GM18951 (cell line): ENCODE data around the gene NRXN3.

Experiments used
- POLR2A ChIP-seq: IDR thresholded peaks from 4 replicates; pipeline ENCODE4 v1.6.1; 2011; ENCODE audit warnings: mild to moderate bottlenecking; ENCODE audit not compliant: insufficient read length, insufficient read depth; ENCODE audit errors: extremely low read depth
- in situ Hi-C: fragments of 300-500 bp; cut with MboI; formaldehyde crosslinking; loops from one replicate; pipeline ENCODE4 v1.12.0; 2022; ENCODE audit warnings: low sequenced_read_pairs, mixed read lengths, inconsistent platforms; ENCODE audit not compliant: unreplicated experiment

NRXN3 gene

DNA sequence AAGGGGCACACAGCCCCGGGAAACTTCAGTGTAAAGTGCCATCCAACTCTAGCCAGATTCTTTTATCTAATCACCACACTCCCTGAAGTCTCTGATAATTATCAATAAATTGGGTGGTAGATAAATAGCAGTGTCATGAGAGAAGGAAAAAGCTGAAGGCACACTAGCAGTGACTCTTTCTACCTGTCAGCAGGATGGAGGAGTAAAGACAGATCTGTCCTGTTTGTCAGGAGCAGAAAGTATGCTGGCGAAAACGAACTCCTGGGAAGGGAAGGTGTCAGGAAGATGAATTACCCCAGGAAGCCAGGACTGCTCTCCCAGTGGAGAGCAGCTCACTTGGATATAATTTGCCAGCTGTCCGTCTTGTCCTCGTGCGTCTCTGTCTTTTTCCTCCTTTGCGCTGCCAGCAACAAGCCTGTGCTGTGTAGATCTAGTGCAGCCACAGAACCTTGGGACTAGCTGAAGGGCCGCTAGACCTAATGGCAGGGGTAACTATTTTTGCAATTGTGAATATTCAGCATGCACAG, 1059.3 kb downstream of the NRXN3 start:
- no peak for TF ChIP-seq POLR2A
- in situ Hi-C loops: no loop called here

DNA sequence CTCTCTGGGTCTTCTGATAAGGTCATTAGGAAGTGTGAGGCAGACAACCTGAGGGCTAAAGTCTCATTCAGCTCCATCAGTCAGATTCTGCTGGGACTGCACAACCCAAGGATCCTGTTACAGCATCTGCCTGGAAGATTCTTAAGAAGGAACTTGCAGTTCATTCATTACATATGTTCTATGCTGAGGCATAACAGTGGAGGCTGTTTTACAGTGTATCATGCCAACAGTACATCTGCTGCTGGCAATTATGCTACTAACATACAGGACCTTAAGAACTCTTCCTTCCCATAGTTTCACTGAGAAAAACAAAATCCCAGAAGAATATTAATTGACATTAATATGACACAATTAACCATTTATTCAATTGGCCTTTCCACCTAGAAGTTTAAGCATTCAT, 1072.5 kb downstream of the NRXN3 start:
- in situ Hi-C loops: no loop called here
- TF ChIP-seq POLR2A: no peak

DNA sequence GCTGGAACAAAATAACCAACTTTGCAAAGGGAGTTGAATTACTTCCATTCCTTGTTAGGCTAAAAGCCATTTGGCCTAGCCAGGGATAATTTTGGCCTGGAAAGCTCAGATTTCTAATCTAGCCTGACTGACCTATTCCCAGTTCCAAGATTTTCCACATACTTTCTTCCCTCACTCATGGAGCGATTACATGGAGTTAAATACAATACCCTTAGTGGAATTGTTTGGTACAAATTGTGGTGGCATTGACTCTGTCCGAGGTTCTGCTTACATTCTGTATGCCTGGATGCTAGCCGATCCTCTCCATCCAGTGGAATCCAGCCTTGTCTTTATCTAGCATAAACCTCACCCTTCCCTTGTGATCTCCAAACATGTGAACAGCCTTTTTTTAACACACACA, 1076.0 kb downstream of the NRXN3 start:
- TF ChIP-seq POLR2A: no peak
- in situ Hi-C loops: no loop called here

DNA sequence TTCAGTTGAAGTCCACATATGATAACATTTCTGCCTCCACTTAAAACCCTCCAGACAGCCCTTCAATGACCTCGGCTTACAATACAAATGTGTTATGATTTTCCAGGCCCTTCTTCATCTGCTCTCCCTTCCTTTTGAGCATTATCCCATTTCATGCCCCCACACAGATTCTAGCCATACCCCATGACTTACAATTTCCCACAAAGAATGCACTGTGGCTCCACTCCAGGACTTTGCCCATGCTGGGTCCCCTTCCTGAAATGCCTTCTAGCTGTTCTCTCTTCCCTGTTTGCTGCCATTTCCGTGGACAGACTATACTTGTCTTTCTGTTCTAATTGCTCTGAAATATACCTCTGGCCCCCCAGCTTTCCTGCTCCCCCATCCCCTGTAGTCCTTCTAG, 1078.0 kb downstream of the NRXN3 start:
- in situ Hi-C loops: no loop called here
- TF ChIP-seq POLR2A: no peak

DNA sequence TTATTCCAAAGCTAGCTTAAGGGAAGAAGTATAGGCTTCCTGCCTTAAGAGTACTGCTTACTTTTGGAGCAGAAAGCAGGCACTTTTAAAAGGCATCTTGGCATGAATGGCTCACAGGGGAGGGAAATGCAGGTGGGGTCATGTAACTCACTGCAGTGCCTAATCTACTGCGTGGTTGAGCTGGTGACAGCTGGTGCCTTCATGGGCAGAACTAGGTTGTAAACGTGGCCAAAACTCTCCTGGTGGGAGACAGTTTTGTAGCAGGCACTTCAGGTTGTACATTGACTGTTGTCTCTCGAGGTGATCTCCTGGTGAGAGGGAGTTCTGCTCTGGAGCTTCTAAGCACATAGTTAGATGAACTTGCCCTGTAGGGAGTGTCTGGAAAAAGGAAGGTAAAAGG, 1078.6 kb downstream of the NRXN3 start:
- in situ Hi-C loops: no loop called here
- no peak for TF ChIP-seq POLR2A

DNA sequence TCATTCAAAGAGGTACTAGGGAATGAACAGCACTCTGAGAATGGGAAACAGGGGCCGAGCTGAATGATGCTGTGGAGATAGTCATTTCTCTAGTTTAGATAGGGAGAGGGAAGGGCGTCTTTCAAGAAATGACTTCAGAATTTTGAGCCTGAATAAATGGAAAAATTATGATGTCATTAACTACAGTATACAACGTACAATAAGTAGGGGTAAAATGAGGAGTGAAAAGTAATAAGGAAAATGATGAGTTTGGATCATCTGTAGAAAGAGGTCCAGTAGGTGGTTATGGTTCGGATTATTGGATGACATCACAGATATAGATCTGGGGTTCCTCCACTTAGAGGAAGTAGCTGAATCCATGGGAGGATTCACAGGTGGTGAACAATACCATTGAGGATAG, 1081.1 kb downstream of the NRXN3 start:
- TF ChIP-seq POLR2A: no peak
- in situ Hi-C loops: no loop called here

DNA sequence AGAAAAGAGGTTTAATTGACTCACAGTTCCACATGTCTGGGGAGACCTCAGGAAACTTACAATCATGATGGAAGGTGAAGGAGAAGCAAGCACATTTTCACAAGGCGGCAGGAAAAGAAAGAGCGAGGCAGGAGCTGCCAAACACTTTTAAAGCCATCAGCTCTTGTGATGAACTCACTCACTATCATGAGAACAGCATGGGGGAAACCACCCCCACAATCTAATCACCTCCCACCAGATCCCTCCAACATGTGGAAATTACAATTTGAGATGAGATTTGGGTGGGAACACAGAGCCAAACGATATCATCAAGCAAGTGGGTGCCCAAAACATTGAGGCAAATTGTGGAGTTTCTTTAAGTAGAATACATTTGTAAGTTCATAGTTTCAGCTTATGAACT, 1083.4 kb downstream of the NRXN3 start:
- in situ Hi-C loops: no loop called here

DNA sequence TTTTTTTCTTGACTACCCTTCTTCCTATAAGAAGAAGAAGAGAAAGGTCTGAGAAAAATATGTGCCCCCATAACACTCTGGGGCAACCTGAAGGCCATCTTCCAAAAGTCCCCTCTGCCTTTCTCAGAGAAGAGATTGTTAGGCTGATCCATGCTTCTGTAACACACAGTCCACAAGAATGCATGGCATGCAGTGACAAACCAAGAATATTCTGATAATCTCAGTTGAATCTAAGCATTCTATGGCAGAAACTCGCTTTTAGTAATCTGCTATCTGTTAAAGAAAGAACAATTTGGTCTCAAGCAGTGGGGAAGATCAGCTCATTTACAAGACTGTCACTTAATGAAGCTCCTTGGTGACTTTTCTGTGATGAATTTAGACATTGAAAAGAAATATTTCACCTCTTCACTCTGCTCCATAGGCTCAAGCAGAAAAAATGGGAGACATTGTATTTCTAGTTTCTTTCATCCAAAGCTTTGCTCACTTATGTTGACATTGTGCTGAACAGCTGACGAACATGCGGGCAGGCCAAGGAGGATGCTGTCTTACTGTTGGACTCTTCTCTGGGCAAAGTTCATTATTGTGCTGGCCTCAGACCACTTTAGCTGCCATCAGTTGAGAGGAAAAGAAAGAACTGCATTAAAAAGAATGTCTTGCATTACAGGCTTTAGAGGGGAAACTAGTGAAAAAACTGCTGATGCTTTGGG, 1084.0 kb downstream of the NRXN3 start:
- in situ Hi-C loops: no loop called here
- no peak for TF ChIP-seq POLR2A

More for the DNA sequence above, 1083.4 kb downstream of the NRXN3 start:
- no peak for TF ChIP-seq POLR2A

DNA sequence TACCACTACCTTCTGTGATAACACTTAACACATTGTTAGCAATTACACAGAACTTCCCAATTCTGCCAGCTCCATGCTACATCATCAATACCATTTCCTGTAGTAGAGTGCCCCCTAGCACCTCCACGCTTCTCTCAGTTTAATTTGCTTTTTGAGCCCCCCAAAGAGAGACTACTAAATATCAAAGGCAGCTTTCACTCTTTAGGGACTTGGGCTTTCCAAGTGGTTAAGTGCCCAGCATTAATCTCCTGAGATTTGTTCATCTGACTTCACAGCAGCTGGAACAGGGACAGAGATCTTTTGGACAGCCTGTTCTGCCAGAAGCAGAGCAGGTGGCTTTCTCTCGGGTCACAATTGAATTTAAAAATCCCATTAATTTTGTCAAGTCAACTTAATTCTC, 1086.2 kb downstream of the NRXN3 start:
- in situ Hi-C loops: no loop called here
- no peak for TF ChIP-seq POLR2A

DNA sequence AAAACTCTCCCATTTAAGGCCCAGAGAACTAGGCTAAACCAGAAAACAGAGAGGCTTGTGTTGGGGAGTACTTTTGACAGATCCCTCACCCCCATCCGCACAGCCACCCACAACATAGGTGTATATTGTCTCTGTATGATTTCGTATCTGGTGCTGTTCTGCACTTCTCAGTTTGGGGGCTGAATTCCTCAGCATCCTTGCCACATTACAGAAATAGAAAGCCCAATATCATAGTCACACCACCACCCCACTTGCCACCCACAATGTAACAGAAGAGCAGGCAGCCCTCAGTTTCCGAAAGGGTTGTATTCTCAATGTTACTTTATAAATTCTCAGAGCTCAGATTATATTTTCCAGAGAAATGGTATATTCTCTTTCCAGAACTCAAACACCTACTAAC, 1090.2 kb downstream of the NRXN3 start:
- in situ Hi-C loops: no loop called here
- TF ChIP-seq POLR2A: no peak

DNA sequence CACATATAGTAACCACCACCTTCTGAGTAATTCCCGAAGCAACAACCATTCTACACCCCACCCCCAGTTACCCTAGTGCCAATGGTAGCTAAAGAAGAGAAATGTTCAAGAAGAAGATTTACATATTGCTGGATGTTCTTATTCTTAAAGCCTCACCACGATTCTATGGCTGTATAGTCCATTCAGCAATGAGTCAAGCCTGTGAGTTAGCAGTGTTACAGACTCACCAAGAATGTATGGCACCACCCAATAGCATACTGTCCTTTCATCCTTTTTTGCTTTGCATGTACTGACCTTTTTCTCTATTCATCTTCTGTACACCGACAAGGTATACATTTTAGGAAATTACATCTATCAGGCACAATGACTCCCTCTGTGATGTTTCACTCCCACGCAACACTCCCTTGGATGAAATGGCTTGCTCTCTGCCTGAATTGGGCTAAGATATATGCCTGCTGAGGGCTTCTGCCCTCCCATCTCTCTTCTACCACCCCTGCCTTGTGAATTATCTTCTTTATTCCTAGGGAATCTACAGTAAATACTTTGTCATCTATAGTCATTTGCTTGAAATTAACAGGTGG, 1095.3 kb downstream of the NRXN3 start:
- no peak for TF ChIP-seq POLR2A
- in situ Hi-C loops: no loop called here

DNA sequence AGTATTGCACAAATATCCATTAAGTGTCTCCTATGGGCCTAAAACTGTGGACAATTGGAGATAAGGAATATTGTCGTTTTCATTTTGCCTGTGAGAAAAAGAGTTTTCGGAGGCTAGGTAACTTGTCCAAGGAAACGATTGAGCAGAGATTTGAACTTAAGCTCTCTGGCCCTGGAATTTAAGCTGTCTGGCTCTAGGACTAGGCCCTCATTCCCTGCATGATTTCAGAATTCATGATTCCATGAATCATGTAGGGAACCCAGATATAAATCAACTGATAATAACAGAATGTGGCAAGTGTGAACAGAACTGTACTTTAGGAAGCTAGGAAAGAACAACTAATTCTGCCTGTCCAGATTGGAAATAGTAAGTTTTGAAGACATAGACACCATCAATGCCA, 1100.2 kb downstream of the NRXN3 start:
- in situ Hi-C loops: no loop called here
- TF ChIP-seq POLR2A: no peak

DNA sequence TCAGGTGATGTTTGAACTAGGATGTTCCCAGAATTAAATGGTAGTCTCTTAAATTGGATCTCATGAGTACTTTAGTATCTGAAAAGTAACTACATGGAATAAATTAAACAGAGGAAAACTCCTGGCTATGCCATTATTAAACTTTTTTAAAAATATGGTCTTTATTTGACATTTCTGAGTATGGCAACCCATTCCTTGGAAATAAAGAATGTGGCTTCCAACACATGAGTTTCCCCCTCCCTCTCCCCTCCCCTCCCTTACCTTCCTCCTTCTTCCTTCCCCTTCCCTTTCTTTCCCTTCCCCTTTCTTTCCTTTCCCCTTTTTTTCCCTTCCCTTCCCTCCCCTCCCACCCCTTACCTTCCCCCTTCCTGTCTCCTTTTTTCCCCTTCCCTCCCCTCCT, 1100.9 kb downstream of the NRXN3 start:
- in situ Hi-C loops: no loop called here

DNA sequence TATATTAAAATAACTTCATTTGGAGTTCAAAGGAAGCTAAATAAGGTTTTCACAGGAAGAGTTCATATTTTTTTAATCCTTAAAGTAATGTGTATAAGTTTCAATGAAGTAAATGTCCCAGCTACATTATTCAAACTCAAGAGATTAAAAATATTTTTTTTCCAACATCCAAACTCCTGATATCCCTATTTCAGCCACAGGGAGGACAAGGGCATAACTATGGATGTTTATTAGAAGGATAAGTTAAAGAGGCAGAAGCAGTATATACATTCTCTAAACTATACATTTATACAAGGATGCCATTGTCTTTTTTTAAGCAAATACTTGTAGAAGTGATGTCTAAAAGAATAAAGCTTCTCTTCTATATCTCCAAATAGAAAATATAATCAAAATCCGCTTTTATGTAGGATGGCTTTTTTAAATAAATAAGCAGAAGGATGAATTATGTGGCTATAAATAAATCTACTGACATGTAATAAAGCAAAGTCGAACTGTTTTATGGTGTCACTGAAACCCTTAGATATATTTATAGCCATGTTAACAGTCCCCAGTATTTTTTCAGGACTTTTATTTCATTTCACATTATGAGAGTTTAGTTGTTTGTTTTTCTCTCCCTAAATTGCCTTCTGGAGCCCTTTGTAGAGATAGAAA, 1104.6 kb downstream of the NRXN3 start:
- in situ Hi-C loops: no loop called here
- no peak for TF ChIP-seq POLR2A

More for the DNA sequence above, 1100.9 kb downstream of the NRXN3 start:
- TF ChIP-seq POLR2A: no peak
